Naive thymus-derived CD8-positive, alpha-beta T cell (primary cell): ENCODE data around the gene MRGPRX4. TPM values are rescaled to one million over a fixed set of nuclear protein-coding genes. Genes with fewer than 3 reads are reported as not detected.

ENCODE experiments used
- polyA plus RNA-seq, 3 donors: library from polyadenylated mRNA; unstranded; fragments of 300-500 nt; fragmentation: Illumina TruSeq; gene quantifications; one replicate each; pipeline ENCODE4 v1.2.3, GENCODE V29; 2021
- total RNA-seq, 8 experiments: library from RNA in 2 of 8; stranded (reverse) in 2 of 8; gene quantifications; one replicate each; pipeline ENCODE4 v1.2.3 and lab custom pipeline; 2021 to 2026

MRGPRX4 gene
- total and polyA plus RNA-seq, 5 experiments from 2014 or later: not detected

Other genes with a start within 250 kb of the MRGPRX4 start
- 10 to 100 TPM; 46.5 to 54.5 TPM for gene SERGEF, start 159.8 kb upstream of the MRGPRX4 start, total RNA-seq
- 10 to 100 TPM; 61.8 to 70.3 (median 69.3) TPM for gene SERGEF, start 159.8 kb upstream of the MRGPRX4 start, polyA plus RNA-seq
- gene TPH1, start 126.6 kb upstream of the MRGPRX4 start, total RNA-seq: under 1 TPM; 0.52 to 0.74 TPM
- under 1 TPM in 1 of 3 donors, not detected in 2; 0.05 TPM for gene TPH1, start 126.6 kb upstream of the MRGPRX4 start, polyA plus RNA-seq
- 10 to 100 TPM; 18.7 to 20.3 TPM for gene SAAL1, start 66.8 kb upstream of the MRGPRX4 start, total RNA-seq
- gene SAAL1, start 66.8 kb upstream of the MRGPRX4 start, polyA plus RNA-seq: 10 to 100 TPM in 2 of 3 donors, 1 to 10 TPM in 1; 8.1 to 14.4 (median 13.1) TPM
- not detected for gene MRGPRX3, start 40.3 kb upstream of the MRGPRX4 start, total RNA-seq
- not detected for gene MRGPRX3, start 40.3 kb upstream of the MRGPRX4 start, polyA plus RNA-seq
- gene SAA4, start 64.0 kb downstream of the MRGPRX4 start, total RNA-seq: not detected
- gene SAA4, start 64.0 kb downstream of the MRGPRX4 start, polyA plus RNA-seq: not detected
- gene SAA2, start 75.8 kb downstream of the MRGPRX4 start, total RNA-seq: not detected
- gene SAA2, start 75.8 kb downstream of the MRGPRX4 start, polyA plus RNA-seq: not detected
- not detected for gene SAA1, start 93.4 kb downstream of the MRGPRX4 start, total RNA-seq
- not detected for gene SAA1, start 93.4 kb downstream of the MRGPRX4 start, polyA plus RNA-seq
- 10 to 100 TPM; 20.0 to 20.3 TPM for gene HPS5, start 149.3 kb downstream of the MRGPRX4 start, total RNA-seq
- 10 to 100 TPM; 11.6 to 12.2 (median 11.7) TPM for gene HPS5, start 149.3 kb downstream of the MRGPRX4 start, polyA plus RNA-seq
- gene GTF2H1, start 149.7 kb downstream of the MRGPRX4 start, total RNA-seq: 10 to 100 TPM; 40.8 to 48.6 TPM
- 10 to 100 TPM; 29.0 to 34.3 (median 29.0) TPM for gene GTF2H1, start 149.7 kb downstream of the MRGPRX4 start, polyA plus RNA-seq
- gene LDHA, start 221.7 kb downstream of the MRGPRX4 start, total RNA-seq: 100 to 1,000 TPM in 1 of 2 experiments, 10 to 100 TPM in 1; 96.1 to 102 TPM
- gene LDHA, start 221.7 kb downstream of the MRGPRX4 start, polyA plus RNA-seq: 100 to 1,000 TPM; 333 to 345 (median 345) TPM
- gene LDHC, start 239.5 kb downstream of the MRGPRX4 start, total RNA-seq: not detected
- gene LDHC, start 239.5 kb downstream of the MRGPRX4 start, polyA plus RNA-seq: 1 to 10 TPM in 1 of 3 donors, not detected in 2; 4.0 TPM